ENCODE data around the gene TUBA1B. TPM values are rescaled to one million over a fixed set of nuclear protein-coding genes. Genes with fewer than 3 reads are reported as not detected.

Gene TUBA1B
- total RNA-seq, 2 donors from 2014 or later = 1,474 to 1,587 TPM

DNA sequence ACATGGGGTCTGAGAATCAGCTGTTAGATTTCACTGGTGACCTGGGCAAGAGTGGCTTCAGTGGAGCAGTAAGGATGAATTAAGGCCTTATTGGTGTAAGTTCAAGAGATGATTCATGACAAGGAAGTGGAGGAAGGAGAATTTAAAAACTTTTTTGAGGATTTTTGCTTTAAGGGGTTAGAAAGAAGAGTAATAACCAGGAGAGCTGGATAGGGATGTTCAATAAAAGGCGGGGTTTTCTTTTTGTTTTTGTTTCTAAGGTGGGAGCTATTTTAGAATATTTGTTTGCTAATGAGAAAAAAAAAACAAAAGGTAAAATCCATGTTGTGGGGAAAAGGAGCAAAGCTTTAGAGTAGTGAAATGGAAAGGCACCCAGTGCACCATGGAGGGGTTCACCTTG is 15.2 kb upstream of the TUBA1B start:
- Histone ChIP-seq H3K27me3 (ENCODE audit: control insufficient read depth, insufficient read depth, low read length, poor library complexity, severe bottlenecking) (no peaks in the 10 kb centered on the region), H3K4me1 (ENCODE audit: control insufficient read depth, insufficient read depth, low read length) (no peaks in the 10 kb centered on the region), H3K9ac (ENCODE audit: extremely low read depth, low read length, poor library complexity, severe bottlenecking) (no peak overlapping the region), H3K27ac (ENCODE audit: low read depth, low read length) (no peak overlapping the region), H3K4me3 (ENCODE audit: low read length) (no peak overlapping the region), H3K36me3 (ENCODE audit: control insufficient read depth, insufficient read depth, low read length) (no peaks in the 10 kb centered on the region), H3K9me3 (ENCODE audit: control insufficient read depth, low read length) (no peaks in the 10 kb centered on the region)
- H3K9me3 Mint-ChIP-seq = no peaks in the 10 kb centered on the region
- no peak overlapping the region for H3K4me3 Mint-ChIP-seq
- WGBS, 2 experiments (ENCODE audit: insufficient coverage in 1 of 2, insufficient read length in 1 of 2) = 90 to 94% methylated on average over 1 of the region's 1 CpG
- no peak for DNase-seq
- no peaks in the 10 kb centered on the region for H3K27me3 Mint-ChIP-seq (ENCODE audit: insufficient read depth)
- no peaks in the 10 kb centered on the region for H3K36me3 Mint-ChIP-seq (ENCODE audit: low read depth)
- no peaks in the 10 kb centered on the region for H3K4me1 Mint-ChIP-seq
- TF ChIP-seq, protein P1, sequence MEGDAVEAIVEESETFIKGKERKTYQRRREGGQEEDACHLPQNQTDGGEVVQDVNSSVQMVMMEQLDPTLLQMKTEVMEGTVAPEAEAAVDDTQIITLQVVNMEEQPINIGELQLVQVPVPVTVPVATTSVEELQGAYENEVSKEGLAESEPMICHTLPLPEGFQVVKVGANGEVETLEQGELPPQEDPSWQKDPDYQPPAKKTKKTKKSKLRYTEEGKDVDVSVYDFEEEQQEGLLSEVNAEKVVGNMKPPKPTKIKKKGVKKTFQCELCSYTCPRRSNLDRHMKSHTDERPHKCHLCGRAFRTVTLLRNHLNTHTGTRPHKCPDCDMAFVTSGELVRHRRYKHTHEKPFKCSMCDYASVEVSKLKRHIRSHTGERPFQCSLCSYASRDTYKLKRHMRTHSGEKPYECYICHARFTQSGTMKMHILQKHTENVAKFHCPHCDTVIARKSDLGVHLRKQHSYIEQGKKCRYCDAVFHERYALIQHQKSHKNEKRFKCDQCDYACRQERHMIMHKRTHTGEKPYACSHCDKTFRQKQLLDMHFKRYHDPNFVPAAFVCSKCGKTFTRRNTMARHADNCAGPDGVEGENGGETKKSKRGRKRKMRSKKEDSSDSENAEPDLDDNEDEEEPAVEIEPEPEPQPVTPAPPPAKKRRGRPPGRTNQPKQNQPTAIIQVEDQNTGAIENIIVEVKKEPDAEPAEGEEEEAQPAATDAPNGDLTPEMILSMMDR (conservative IDR thresholded peaks at IDR 0.05) = no peak
- H3K27ac Mint-ChIP-seq = no peak overlapping the region

DNA sequence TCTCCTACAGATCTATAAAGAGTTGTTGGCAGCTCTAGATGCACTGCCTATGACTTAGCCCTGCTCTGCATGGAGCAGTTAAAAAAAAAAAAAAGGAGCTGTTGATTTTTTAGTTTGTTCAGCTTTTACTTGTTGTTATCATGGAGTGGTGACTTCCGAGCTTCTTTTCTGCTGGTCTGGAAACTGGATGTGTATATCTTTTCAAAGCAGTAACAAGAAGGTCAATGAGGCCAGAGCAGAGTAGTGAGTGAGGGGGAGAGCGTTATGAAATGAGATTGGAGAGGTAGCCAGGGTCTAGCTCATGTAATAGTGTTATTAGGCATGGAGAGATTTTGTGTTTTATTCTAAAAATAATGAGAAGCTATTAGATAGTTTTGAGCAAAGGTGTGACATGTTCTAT is 13.2 kb upstream of the TUBA1B start:
- Mint-ChIP-seq H3K9me3 (no peaks in the 10 kb centered on the region), H3K4me3 (no peak overlapping the region), H3K36me3 (ENCODE audit: low read depth) (no peaks in the 10 kb centered on the region), H3K27me3 (ENCODE audit: insufficient read depth) (no peaks in the 10 kb centered on the region), H3K4me1 (no peaks in the 10 kb centered on the region), H3K27ac (no peak overlapping the region)
- no peaks in the 10 kb centered on the region for H3K27me3 ChIP-seq (ENCODE audit: control insufficient read depth, insufficient read depth, low read length, poor library complexity, severe bottlenecking)
- no peak for DNase-seq
- H3K9me3 ChIP-seq (ENCODE audit: control insufficient read depth, low read length) = no peaks in the 10 kb centered on the region
- 91 to 100% methylated on average over 2 of the region's 2 CpGs for WGBS, 2 experiments (ENCODE audit: insufficient coverage in 1 of 2, insufficient read length in 1 of 2)
- no peak overlapping the region for H3K27ac ChIP-seq (ENCODE audit: low read depth, low read length)
- H3K9ac ChIP-seq (ENCODE audit: extremely low read depth, low read length, poor library complexity, severe bottlenecking) = no peak overlapping the region
- no peaks in the 10 kb centered on the region for H3K36me3 ChIP-seq (ENCODE audit: control insufficient read depth, insufficient read depth, low read length)
- TF ChIP-seq, protein P1 (conservative IDR thresholded peaks at IDR 0.05) = no peak
- H3K4me3 ChIP-seq (ENCODE audit: low read length) = no peak overlapping the region
- no peaks in the 10 kb centered on the region for H3K4me1 ChIP-seq (ENCODE audit: control insufficient read depth, insufficient read depth, low read length)

DNA sequence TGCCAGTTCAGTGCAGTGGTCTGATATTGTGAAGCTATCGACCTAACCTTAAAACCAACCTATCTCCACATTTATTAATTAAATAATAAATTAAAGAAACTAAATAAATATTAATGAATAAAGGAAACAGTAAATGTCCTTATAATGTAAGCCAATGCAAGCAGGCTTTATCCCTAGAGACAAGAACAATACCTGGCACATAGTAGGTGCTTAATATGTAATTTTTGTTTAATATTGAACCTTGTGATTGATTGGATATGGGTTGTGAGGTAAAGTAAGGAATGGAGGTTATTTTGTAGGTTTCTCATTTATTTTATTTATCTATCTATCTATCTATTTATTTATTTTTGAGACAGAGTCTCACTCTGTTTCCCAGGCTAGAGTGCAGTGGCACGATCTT is 7.8 kb upstream of the TUBA1B start:
- no peak for DNase-seq
- H3K27me3 ChIP-seq (ENCODE audit: control insufficient read depth, insufficient read depth, low read length, poor library complexity, severe bottlenecking) = no peaks in the 10 kb centered on the region
- Mint-ChIP-seq H3K27ac (no peak overlapping the region), H3K36me3 (ENCODE audit: low read depth) (no peaks in the 10 kb centered on the region), H3K4me1 (peaks cover 9% of the 10 kb centered on the region), H3K27me3 (ENCODE audit: insufficient read depth) (no peaks in the 10 kb centered on the region), H3K4me3 (no peak overlapping the region), H3K9me3 (no peaks in the 10 kb centered on the region)
- no peaks in the 10 kb centered on the region for H3K4me1 ChIP-seq (ENCODE audit: control insufficient read depth, insufficient read depth, low read length)
- H3K9me3 ChIP-seq (ENCODE audit: control insufficient read depth, low read length) = no peaks in the 10 kb centered on the region
- no peak overlapping the region for H3K4me3 ChIP-seq (ENCODE audit: low read length)
- H3K9ac ChIP-seq (ENCODE audit: extremely low read depth, low read length, poor library complexity, severe bottlenecking) = no peak overlapping the region
- TF ChIP-seq, protein P1 (conservative IDR thresholded peaks at IDR 0.05) = no peak
- 97 to 100% methylated on average over 1 of the region's 2 CpGs for WGBS, 2 experiments (ENCODE audit: insufficient coverage in 1 of 2, insufficient read length in 1 of 2)
- no peak overlapping the region for H3K27ac ChIP-seq (ENCODE audit: low read depth, low read length)
- H3K36me3 ChIP-seq (ENCODE audit: control insufficient read depth, insufficient read depth, low read length) = no peaks in the 10 kb centered on the region
